Mesodermal cell (in vitro differentiated cells): Measurements from ENCODE around the gene CDH11.

Experiments used
- H3K27ac ChIP-seq: 2 replicates; pipeline ENCODE4 v1.7.0; 2013; ENCODE audit warnings: mild to moderate bottlenecking, low read depth, low read length, moderate library complexity; ENCODE audit not compliant: severe bottlenecking
- H3K36me3 ChIP-seq: 2 replicates; pipeline ENCODE4 v1.7.1; 2013; ENCODE audit warnings: mild to moderate bottlenecking, low read length, moderate library complexity; ENCODE audit not compliant: control insufficient read depth, insufficient read depth
- H3K4me1 ChIP-seq: one replicate; pipeline ENCODE4 v1.7.1; 2013; ENCODE audit warnings: mild to moderate bottlenecking, low read length; ENCODE audit not compliant: insufficient read depth, control insufficient read depth, poor library complexity, severe bottlenecking
- H3K4me3 ChIP-seq: 2 replicates; pipeline ENCODE4 v1.7.0; 2013; ENCODE audit warnings: low read length, control low read depth, mild to moderate bottlenecking; ENCODE audit not compliant: insufficient read depth, poor library complexity, severe bottlenecking; ENCODE audit errors: extremely low read depth
- H3K9me3 ChIP-seq: 2 replicates; pipeline ENCODE4 v1.7.1; 2013; ENCODE audit warnings: mild to moderate bottlenecking, low read length, moderate library complexity; ENCODE audit not compliant: control insufficient read depth
- WGBS, 2 experiments: methylation state at CpG; one replicate each; pipeline ENCODE4 v1.1.5; 2013; ENCODE audit warnings: missing lambda C conversion rate in 2 of 2; ENCODE audit not compliant: insufficient coverage in 2 of 2; 5-methylcytosine and 5-hydroxymethylcytosine counted together

CDH11 gene

GRCh38 chr16:65124212-65124548 lies 2.3 kb upstream of the CDH11 start:
- 70 to 73% methylated on average over 3 to 4 of the region's 7 CpGs for WGBS, 2 experiments
- Histone ChIP-seq H3K4me3 (peak overlapping the region; percentile 57), H3K4me1 (no peaks in the 10 kb centered on the region), H3K27ac (peak overlapping the region; percentile 91), H3K36me3 (peaks cover 20% of the 10 kb centered on the region), H3K9me3 (no peaks in the 10 kb centered on the region)

- WGBS, 2 experiments, result 3 to 5% methylated on average over 47 to 48 of the region's 51 CpGs
- peaks cover 24% of the 10 kb centered on the region for H3K36me3 ChIP-seq
- peak overlapping the region; percentile 91 for H3K27ac ChIP-seq
- no peaks in the 10 kb centered on the region for H3K4me1 ChIP-seq
- H3K4me3 ChIP-seq, result peak overlapping the region; percentile 57
- no peaks in the 10 kb centered on the region for H3K9me3 ChIP-seq
Observed at GRCh38 chr16:65123396-65124211, 1.7 kb upstream of the CDH11 start.

- H3K9me3 ChIP-seq, result no peaks in the 10 kb centered on the region
- WGBS, 2 experiments, result 0 to 1% methylated on average over 27 to 43 of the region's 48 CpGs
- H3K4me3 ChIP-seq, result peak overlapping the region; percentile 57
- no peaks in the 10 kb centered on the region for H3K4me1 ChIP-seq
- peaks cover 24% of the 10 kb centered on the region for H3K36me3 ChIP-seq
- H3K27ac ChIP-seq, result peak overlapping the region; percentile 91
Observed at GRCh38 chr16:65122724-65123395, 997 bp upstream of the CDH11 start.

- H3K27ac ChIP-seq, result peak overlapping the region; percentile 89
- WGBS, 2 experiments, result 0% methylated on average over 59 to 62 of the region's 68 CpGs
- H3K36me3 ChIP-seq, result peaks cover 41% of the 10 kb centered on the region
- peaks cover 13% of the 10 kb centered on the region for H3K4me1 ChIP-seq
- H3K9me3 ChIP-seq, result no peaks in the 10 kb centered on the region
- peak overlapping the region; percentile 95 for H3K4me3 ChIP-seq
Observed at GRCh38 chr16:65120831-65121721, 787 bp downstream of the CDH11 start.

GRCh38 chr16:65120461-65120830 lies 1.4 kb downstream of the CDH11 start:
- WGBS, 2 experiments, result 0% methylated on average over 3 of the region's 18 CpGs; no CpG with 5 or more reads in 1 of the 2 experiments
- H3K27ac ChIP-seq, result peak overlapping the region; percentile 89
- H3K9me3 ChIP-seq, result no peaks in the 10 kb centered on the region
- H3K4me3 ChIP-seq, result peak overlapping the region; percentile 95
- peaks cover 48% of the 10 kb centered on the region for H3K36me3 ChIP-seq
- H3K4me1 ChIP-seq, result peaks cover 16% of the 10 kb centered on the region

GRCh38 chr16:65119901-65120401 lies 1.9 kb downstream of the CDH11 start:
- Histone ChIP-seq H3K9me3 (no peaks in the 10 kb centered on the region), H3K36me3 (peaks cover 52% of the 10 kb centered on the region), H3K27ac (peak overlapping the region; percentile 89), H3K4me1 (peaks cover 19% of the 10 kb centered on the region), H3K4me3 (peak overlapping the region; percentile 95)
- 0 to 4% methylated on average over 7 to 11 of the region's 11 CpGs for WGBS, 2 experiments

- 80% methylated on average over 1 of the region's 2 CpGs; no CpG with 5 or more reads in 1 of the 2 experiments for WGBS, 2 experiments
- peak overlapping the region; percentile 89 for H3K27ac ChIP-seq
Observed at GRCh38 chr16:65119435-65119834, 2.4 kb downstream of the CDH11 start.

GRCh38 chr16:65118871-65119270 lies 3.0 kb downstream of the CDH11 start:
- Histone ChIP-seq H3K4me3 (peak overlapping the region; percentile 95), H3K4me1 (peaks cover 30% of the 10 kb centered on the region), H3K9me3 (no peaks in the 10 kb centered on the region), H3K36me3 (peaks cover 63% of the 10 kb centered on the region), H3K27ac (peak overlapping the region; percentile 89)
- WGBS, 2 experiments, result 83 to 87% methylated on average over 3 of the region's 5 CpGs

More at GRCh38 chr16:65119435-65119834, 2.4 kb downstream of the CDH11 start:
- H3K9me3 ChIP-seq, result no peaks in the 10 kb centered on the region
- peaks cover 58% of the 10 kb centered on the region for H3K36me3 ChIP-seq
- H3K4me3 ChIP-seq, result peak overlapping the region; percentile 95
- H3K4me1 ChIP-seq, result peaks cover 24% of the 10 kb centered on the region

GRCh38 chr16:65117811-65118448 lies 3.9 kb downstream of the CDH11 start:
- H3K4me1 ChIP-seq, result peaks cover 30% of the 10 kb centered on the region
- peaks cover 73% of the 10 kb centered on the region for H3K36me3 ChIP-seq
- no peaks in the 10 kb centered on the region for H3K9me3 ChIP-seq
- 0 to 16% methylated on average over 6 to 7 of the region's 8 CpGs for WGBS, 2 experiments
- peak overlapping the region; percentile 38 for H3K27ac ChIP-seq
- peak overlapping the region; percentile 95 for H3K4me3 ChIP-seq
